Lung (tissue), 12 donors: ENCODE results near the gene MRPL52. TPM values are rescaled to one million over a fixed set of nuclear protein-coding genes. Genes with fewer than 3 reads are reported as not detected.
A peak's percentile ranks its signal among the peaks of the same experiment; 100 is the strongest.
"Not testable (repeated sequence)": the region's sequence is repeated elsewhere in the genome, so short reads cannot be mapped to it uniquely, and the experiment has no call there.

Experiments used
- ATAC-seq: fragments of 200-7000 bp; cut with Tn5 transposase; one replicate; pipeline ENCODE4 v1.9.1; 2020; ENCODE audit warnings: moderate number of reproducible peaks; ENCODE audit not compliant: insufficient read depth, low FRiP score
- DNase-seq, 3 donors: peaks; one replicate each; pipeline ENCODE4 v3.0.0-alpha.2; 2013 to 2017
- H3K27ac ChIP-seq, 2 donors: one replicate each; pipeline ENCODE4 v1.5.1; 2013; ENCODE audit warnings: mild to moderate bottlenecking in 2 of 2, moderate library complexity in 2 of 2, control low read depth in 1 of 2, inconsistent platforms in 1 of 2, low read depth in 1 of 2, low read length in 1 of 2
- H3K27me3 ChIP-seq, 3 donors: one replicate each; pipeline ENCODE4 v1.5.1; 2013; ENCODE audit warnings: low read length in 2 of 3; ENCODE audit not compliant: control insufficient read depth in 3 of 3, insufficient read depth in 3 of 3
- H3K36me3 ChIP-seq, 4 donors: one replicate each; pipeline ENCODE4 v1.5.1; 2013; ENCODE audit warnings: low read length in 4 of 4, mild to moderate bottlenecking in 1 of 4, moderate library complexity in 1 of 4; ENCODE audit not compliant: control insufficient read depth in 4 of 4, insufficient read depth in 4 of 4
- H3K4me1 ChIP-seq, 5 donors: one replicate each; pipeline ENCODE4 v1.5.1; 2013; ENCODE audit warnings: low read length in 5 of 5, mild to moderate bottlenecking in 2 of 5, moderate library complexity in 1 of 5; ENCODE audit not compliant: control insufficient read depth in 5 of 5, insufficient read depth in 5 of 5
- H3K4me3 ChIP-seq: one replicate; pipeline ENCODE4 v1.5.1; 2013; ENCODE audit warnings: mild to moderate bottlenecking, control low read depth, moderate library complexity
- H3K9ac ChIP-seq, 2 donors: one replicate each; pipeline ENCODE4 v1.5.1; 2013; ENCODE audit warnings: low read length in 2 of 2, control low read depth in 1 of 2; ENCODE audit not compliant: insufficient read depth in 1 of 2
- H3K9me3 ChIP-seq, 4 donors: one replicate each; pipeline ENCODE4 v1.5.1; 2013; ENCODE audit warnings: low read length in 3 of 4, mild to moderate bottlenecking in 1 of 4, moderate library complexity in 1 of 4; ENCODE audit not compliant: control insufficient read depth in 4 of 4, insufficient read depth in 3 of 4
- CTCF ChIP-seq: IDR thresholded peaks from 2 replicates; pipeline ENCODE4 v1.5.1; 2012; ENCODE audit warnings: mild to moderate bottlenecking; ENCODE audit errors: control extremely low read depth, extremely low read depth
- WGBS, 2 donors: extraction: QIAGEN DNeasy Blood & Tissue Kit; methylation state at CpG; one replicate each; pipeline ENCODE4 v1.1.7; 2013; 5-methylcytosine and 5-hydroxymethylcytosine counted together
- polyA plus RNA-seq, 2 donors: library from polyadenylated mRNA; stranded (reverse); fragments of 200-250 nt; gene quantifications; one replicate each; pipeline ENCODE4 v1.2.1, GENCODE V29; 2013
- total RNA-seq, 2 donors: library from RNA; depleted of rRNA in 1 of 2; stranded (reverse); fragments of >200 nt in 1 of 2; gene quantifications; one replicate each; pipeline ENCODE4 v1.2.1, GENCODE V29; 2014 to 2021
- donor health status: control.
- donor health status: control.
- donor health status: Bipolar disorder and iron deficiency.
- donor health status: healthy.
- donor health status: DM: yes; HTN: yes; CAD: no.

The MRPL52 gene
- total and polyA plus RNA-seq, 4 donors = 27.5 to 239 (median 103) TPM

- peaks cover 0 to under 1% (median 0%) of the 10 kb centered on the region in 4 donors for H3K36me3 ChIP-seq
- WGBS, 2 donors = 30 to 54% methylated on average over 8 of the region's 8 CpGs
- ATAC-seq (no peak), DNase-seq (peak in 2 of 3 donors; percentile 46 to 67)
- peak overlapping the region in 1 of 2 donors; percentile 63 for H3K9ac ChIP-seq
- TF ChIP-seq CTCF = no peak
- H3K9me3 ChIP-seq = no peaks in the 10 kb centered on the region
- peaks cover 0 to 33% (median 6%) of the 10 kb centered on the region in 5 donors for H3K4me1 ChIP-seq
- no peak overlapping the region for H3K4me3 ChIP-seq
- H3K27ac ChIP-seq = no peak overlapping the region
- no peaks in the 10 kb centered on the region for H3K27me3 ChIP-seq
Observed at GRCh38 chr14:22824711-22825359, 4.9 kb upstream of the MRPL52 start.

GRCh38 chr14:22829076-22829660, 519 bp upstream of the MRPL52 start:
- Histone ChIP-seq H3K27ac (peak overlapping the region; percentile 79), H3K9ac (peak overlapping the region in 1 of 2 donors; percentile 74), H3K4me1 (peaks cover 0 to 15% (median 7%) of the 10 kb centered on the region in 5 donors)
- not testable (repeated sequence) for DNase-seq, H3K4me3 ChIP-seq, H3K9me3 ChIP-seq, H3K27me3 ChIP-seq, H3K36me3 ChIP-seq, ATAC-seq
- 81 to 87% methylated on average over 12 of the region's 12 CpGs for WGBS, 2 donors

GRCh38 chr14:22830443-22831010, 840 bp downstream of the MRPL52 start:
- H3K9me3 ChIP-seq = peaks cover 0 to 2% (median 0%) of the 10 kb centered on the region in 4 donors
- no peak for TF ChIP-seq CTCF
- H3K27ac ChIP-seq = no peak overlapping the region
- H3K36me3 ChIP-seq = peaks cover 4 to 12% (median 7%) of the 10 kb centered on the region in 4 donors
- no peaks in the 10 kb centered on the region for H3K27me3 ChIP-seq
- H3K9ac ChIP-seq = peak overlapping the region in 1 of 2 donors; percentile 90
- ATAC-seq (no peak), DNase-seq (no peak)
- H3K4me3 ChIP-seq = no peak overlapping the region
- 23 to 25% methylated on average over 3 of the region's 3 CpGs for WGBS, 2 donors
- H3K4me1 ChIP-seq = peaks cover 0 to 9% (median 6%) of the 10 kb centered on the region in 5 donors

GRCh38 chr14:22835505-22835904, 5.8 kb downstream of the MRPL52 start:
- Histone ChIP-seq H3K27ac (peak overlapping the region in 1 of 2 donors; percentile 76), H3K9ac (peak overlapping the region in 1 of 2 donors; percentile 95), H3K4me1 (peaks cover 3 to 31% (median 17%) of the 10 kb centered on the region in 5 donors), H3K27me3 (no peaks in the 10 kb centered on the region), H3K36me3 (peaks cover 4 to 14% (median 10%) of the 10 kb centered on the region in 4 donors), H3K9me3 (peaks cover 0 to 2% (median 0%) of the 10 kb centered on the region in 4 donors), H3K4me3 (no peak overlapping the region)
- DNase-seq = no peak
- TF ChIP-seq CTCF = no peak
- no peak for ATAC-seq
- WGBS, 2 donors = 86 to 92% methylated on average over 3 of the region's 3 CpGs
